Measurements from ENCODE around the gene FZD7. TPM values are rescaled to one million over a fixed set of nuclear protein-coding genes. Genes with fewer than 3 reads are reported as not detected.

Gene FZD7
- total RNA-seq, 1 donor from 2014 or later = 27.1 TPM

DNA sequence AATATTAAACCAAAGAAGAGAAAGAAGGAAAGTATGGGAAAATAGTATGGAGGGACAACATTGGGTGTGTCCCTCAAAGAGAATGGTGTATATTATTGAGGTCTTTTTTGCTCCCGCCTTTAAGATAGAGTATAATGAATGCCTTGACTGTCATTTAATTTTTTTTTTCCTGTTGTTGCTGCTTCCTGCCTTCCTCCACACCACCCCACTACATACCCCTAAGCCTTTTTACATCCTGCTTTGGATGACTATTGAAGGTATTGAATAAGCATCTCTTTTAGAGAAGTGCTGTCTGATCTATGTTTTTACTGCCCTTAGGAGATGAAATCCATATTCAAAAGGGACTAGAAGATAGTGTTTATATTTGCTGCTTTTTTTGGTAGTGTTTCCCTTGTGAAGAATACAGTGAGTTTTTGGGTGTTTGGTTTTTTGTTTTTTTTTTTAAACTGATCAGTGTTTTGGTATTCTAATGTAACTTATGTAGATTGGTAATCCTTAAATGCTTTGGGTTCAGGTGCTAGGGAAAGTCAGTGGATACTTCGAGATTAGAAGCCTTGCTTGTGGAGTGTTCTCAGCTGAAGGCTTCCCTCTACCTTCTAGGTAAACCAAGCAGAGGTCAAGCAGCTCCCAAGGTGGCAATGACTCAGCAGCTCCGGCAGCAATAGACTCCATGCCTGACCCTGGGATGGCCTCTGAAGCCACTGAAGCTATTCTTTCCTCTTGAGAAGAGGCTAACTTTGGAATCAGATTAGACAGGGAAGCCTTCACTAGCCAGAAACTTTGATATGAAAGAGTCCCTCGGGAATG lies 5.0 kb downstream of the FZD7 start:
- DNase-seq = peak; percentile 41

DNA sequence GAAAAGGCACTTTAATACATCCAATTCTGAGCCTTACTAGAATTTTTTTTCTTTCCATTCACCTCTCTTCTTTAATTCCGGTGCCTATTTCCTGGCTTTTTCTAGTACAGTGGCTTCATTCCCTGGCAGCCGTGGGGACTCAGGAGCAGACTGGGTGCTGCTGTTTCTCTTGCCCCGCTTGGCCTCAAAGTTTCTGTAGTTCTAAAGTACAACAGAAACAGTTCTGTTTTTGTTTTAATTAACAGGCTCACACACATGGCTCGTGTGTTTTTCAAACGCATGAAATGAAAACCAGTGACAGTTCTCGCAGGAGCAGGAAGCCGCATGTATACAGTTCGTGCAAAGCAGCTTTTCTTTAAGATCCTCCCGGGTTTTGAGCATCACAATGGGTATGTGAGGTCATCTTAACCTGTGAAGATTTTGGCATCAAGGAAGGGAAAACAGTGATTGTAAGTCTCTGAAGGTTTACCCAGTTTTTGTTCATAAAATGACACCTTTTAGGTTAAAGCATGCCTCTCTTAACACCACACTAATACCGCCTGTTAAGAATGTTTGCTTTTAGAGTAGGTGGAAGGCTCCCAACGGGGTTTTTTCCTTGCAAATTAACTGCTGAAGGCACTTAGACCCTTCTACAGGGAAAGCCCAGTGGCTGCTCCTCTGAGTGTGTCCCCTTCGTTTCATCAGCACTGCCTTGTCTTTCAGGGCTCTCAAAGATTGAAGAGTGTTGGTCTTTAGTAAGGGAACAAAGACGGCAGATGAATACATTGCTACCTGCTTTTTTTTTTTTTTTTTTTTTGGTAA lies 5.8 kb downstream of the FZD7 start:
- peak; percentile 19 for DNase-seq

- DNase-seq = no peak
Measured at GRCh38 chr2:202040079-202040844, 6.6 kb downstream of the FZD7 start.

DNA sequence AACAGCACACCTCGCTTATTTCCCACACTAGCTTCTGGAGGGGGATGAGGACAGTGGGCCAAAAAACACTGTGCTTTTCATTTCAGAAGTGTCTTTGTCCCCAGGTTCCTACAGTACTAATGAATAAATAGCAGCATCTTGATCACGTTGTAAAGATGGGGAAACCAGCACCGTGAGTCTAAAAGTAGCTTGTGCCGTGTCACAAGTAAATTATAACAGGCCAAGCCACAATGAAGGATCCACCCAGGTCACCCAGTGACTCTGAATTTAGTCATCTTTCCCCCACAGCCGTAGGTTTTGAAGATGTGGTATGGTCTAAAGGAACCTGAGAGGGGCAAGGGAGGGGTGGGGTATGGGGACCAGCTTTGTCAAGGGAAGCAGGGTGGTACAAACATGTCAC lies 8.8 kb downstream of the FZD7 start:
- DNase-seq = no peak

DNA sequence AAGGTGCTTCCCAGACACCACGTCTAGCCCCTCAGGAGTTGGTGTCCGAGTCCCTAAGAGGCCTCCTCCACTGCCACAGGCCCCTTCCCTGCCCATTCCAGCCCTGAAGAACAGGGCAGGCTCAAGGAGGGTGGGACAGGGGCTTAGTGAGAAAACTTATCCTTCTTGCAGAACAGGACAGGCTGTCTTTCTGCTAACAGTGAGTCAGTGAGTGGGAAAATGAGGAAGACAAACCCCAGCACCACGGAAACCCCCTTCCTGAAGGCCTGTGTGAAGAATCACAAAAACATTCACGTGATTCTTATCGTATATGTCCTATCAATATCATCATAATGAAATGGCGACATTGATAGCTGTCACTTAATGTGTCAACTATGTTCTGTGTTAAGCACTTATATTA lies 9.8 kb downstream of the FZD7 start:
- DNase-seq = no peak

DNA sequence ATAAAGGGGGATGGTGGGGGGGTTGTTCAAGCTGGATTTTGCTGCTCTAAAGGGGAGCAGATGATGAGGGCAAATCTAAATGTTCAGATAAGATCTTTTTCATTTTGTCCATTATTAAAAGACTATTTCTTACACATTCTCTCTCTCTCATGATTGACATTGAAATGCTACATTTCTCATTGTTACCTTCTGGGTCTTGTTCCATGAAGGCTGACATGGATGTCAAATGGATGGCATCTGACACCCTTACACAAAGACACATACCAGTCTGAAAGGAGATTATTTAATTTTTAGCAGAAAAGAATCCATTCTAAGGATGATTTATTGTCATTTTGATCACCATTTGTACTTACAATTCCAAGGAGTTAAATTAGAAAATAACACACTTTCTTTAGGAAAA lies 11.1 kb downstream of the FZD7 start:
- DNase-seq = no peak

- DNase-seq = no peak
Measured at GRCh38 chr2:202046572-202046971, 12.9 kb downstream of the FZD7 start.

- no peak for DNase-seq
Measured at GRCh38 chr2:202049092-202049728, 15.6 kb downstream of the FZD7 start.

GRCh38 chr2:202049840-202050239 lies 16.2 kb downstream of the FZD7 start:
- no peak for DNase-seq

GRCh38 chr2:202050652-202051051 lies 17.0 kb downstream of the FZD7 start:
- DNase-seq = no peak

- DNase-seq = no peak
Measured at GRCh38 chr2:202051499-202052161, 18.0 kb downstream of the FZD7 start.

- no peak for DNase-seq
Measured at GRCh38 chr2:202052235-202052634, 18.6 kb downstream of the FZD7 start.

DNA sequence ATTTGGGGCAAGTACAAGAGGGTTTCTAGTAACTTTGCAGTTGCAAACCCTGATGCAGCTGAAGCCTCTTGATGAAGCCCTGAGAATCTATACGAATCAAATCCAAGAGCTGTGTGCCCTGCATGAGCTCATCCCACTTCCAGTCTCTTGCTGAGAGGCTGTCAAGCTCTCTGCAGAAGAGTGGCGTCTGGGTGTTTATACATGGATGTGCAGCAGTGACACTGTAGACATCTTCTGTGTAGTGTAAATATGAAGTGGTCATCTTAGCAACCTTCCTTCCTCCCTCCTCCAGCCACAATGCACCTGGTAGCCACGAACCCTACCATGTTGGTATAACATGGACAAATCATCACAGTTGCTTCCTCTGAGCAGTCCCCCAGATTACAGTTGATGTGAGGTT lies 21.0 kb downstream of the FZD7 start:
- no peak for DNase-seq

DNA sequence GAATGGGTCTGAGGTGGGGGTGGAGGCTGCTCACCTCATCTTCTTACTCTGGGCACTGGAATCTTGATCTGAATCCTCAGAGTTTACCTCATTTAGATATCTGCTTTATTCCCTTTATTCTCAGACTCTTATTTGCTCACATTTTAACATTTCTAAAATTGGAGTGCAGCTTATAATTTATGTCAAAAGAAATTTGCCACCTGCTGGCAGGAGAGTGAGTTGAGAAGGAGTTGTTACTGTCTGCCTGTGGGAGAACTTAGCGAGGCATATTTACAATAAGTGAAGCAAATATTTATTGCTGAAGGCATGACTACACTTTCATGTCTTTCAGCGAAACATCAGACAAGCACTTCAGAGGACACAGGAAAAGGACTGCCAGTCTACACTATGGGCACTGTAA lies 23.0 kb downstream of the FZD7 start:
- peak; percentile 52 for DNase-seq

DNA sequence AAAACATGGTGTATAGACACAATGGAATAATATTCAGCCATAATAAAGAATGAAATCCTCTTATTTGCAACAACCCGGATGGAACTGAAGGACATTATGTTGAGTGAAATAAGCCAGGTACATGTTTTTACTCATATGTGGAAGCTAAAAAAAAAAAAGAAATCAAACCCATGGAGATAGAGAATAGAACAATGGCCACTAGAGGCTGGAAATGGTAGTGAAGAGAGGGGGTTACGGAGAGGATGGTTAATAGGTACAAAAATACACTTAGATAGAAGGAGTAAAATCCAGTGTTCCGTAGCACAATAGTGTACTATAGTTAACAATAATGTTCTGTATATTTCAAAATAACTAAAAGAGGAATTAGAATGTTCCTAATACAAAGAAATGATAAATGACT lies 26.6 kb downstream of the FZD7 start:
- DNase-seq = no peak

DNA sequence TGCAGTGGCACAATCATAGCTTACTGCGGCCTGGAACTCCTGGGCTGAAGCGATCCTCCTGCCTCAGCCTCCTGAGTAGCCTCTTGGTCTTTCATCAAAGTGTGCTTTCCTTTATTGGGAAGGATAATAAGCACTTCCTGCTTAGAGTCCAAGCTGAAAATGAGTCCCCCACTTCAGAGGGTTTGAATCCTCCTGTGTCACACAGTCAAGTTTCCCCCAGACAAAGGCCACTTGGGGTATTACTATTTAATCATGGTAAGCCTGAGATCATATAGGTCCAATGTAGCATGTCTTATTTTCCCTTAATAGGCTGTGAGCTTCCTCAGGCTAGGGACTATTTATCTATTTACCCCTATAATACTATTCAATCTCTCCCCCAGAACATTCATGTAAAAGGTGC lies 28.0 kb downstream of the FZD7 start:
- no peak for DNase-seq

- DNase-seq = peak; percentile 94
Measured at GRCh38 chr2:202064171-202064880, 30.7 kb downstream of the FZD7 start.

GRCh38 chr2:202064881-202065230 lies 31.2 kb downstream of the FZD7 start:
- DNase-seq = no peak

GRCh38 chr2:202065876-202066275 lies 32.2 kb downstream of the FZD7 start:
- DNase-seq = no peak

- DNase-seq = no peak
Measured at GRCh38 chr2:202066875-202067274, 33.2 kb downstream of the FZD7 start.

GRCh38 chr2:202067589-202067988 lies 33.9 kb downstream of the FZD7 start:
- no peak for DNase-seq

All from tongue (tissue), 2 donors.